ENCODE results near the gene SV2B. TPM values are rescaled to one million over a fixed set of nuclear protein-coding genes. Genes with fewer than 3 reads are reported as not detected.

The SV2B gene
- total and polyA plus RNA-seq, 2 experiments from 2014 or later: 0.06 to 0.76 TPM

DNA sequence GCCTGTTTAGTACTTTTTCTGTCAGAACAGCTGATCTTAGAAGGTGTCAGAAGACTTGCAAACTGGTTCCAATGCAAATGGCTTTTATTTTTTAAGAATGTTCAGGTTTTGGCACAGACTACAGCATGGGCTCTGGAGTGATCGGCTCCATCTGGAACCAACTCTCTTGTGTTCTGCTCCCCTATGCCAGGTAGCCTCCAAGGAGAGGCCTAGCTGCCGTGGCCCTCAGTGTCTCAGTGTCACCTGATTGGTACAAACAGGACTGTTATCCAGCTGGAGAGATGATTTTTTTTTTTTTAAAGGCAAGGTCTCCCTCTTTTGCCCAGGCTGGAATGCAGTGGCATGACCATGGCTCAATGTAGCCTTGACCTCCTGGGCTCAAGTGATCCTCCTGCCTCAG is 183.1 kb downstream of the SV2B start:
- Mint-ChIP-seq H3K9me3 (no peaks in the 10 kb centered on the region), H3K27me3 (ENCODE audit: insufficient read depth, low read depth, poor library complexity) (no peaks in the 10 kb centered on the region), H3K36me3 (ENCODE audit: low read depth) (no peaks in the 10 kb centered on the region), H3K4me1 (no peaks in the 10 kb centered on the region), H3K4me3 (no peak overlapping the region), H3K27ac (no peak overlapping the region)
- Histone ChIP-seq H3F3A (replicated peaks; ENCODE audit: low read depth) (no peaks in the 10 kb centered on the region), H3K4me2 (no peak overlapping the region), H3K27me3 (ENCODE audit: insufficient read depth) (no peaks in the 10 kb centered on the region), H3K9me2 (ENCODE audit: insufficient read depth) (peaks cover 5% of the 10 kb centered on the region; the same call in 1 of the 2 replicates), H3K4me1 (ENCODE audit: insufficient read depth) (no peaks in the 10 kb centered on the region), H2AFZ (no peak overlapping the region), H3K27ac (ENCODE audit: low read depth) (no peak overlapping the region), H4K20me1 (replicated peaks; ENCODE audit: insufficient read depth) (no peaks in the 10 kb centered on the region), H3K79me2 (replicated peaks; ENCODE audit: insufficient read depth) (no peaks in the 10 kb centered on the region), H3K36me3 (ENCODE audit: insufficient read depth) (no peaks in the 10 kb centered on the region), H3K4me3 (no peak overlapping the region)
- DNase-seq (ENCODE audit: low spot score) (no peak), ATAC-seq (no peak)
- no peak for TF ChIP-seq NANOG (IDR thresholded peaks at IDR 0.05; ENCODE audit: borderline replicate concordance)
- no peak for TF ChIP-seq EZH2 (IDR thresholded peaks at IDR 0.05; ENCODE audit: low read depth, unreplicated experiment)
- TF ChIP-seq POLR2AphosphoS5 (IDR thresholded peaks at IDR 0.05; ENCODE audit: low read depth): no peak
- TF ChIP-seq, protein P1, sequence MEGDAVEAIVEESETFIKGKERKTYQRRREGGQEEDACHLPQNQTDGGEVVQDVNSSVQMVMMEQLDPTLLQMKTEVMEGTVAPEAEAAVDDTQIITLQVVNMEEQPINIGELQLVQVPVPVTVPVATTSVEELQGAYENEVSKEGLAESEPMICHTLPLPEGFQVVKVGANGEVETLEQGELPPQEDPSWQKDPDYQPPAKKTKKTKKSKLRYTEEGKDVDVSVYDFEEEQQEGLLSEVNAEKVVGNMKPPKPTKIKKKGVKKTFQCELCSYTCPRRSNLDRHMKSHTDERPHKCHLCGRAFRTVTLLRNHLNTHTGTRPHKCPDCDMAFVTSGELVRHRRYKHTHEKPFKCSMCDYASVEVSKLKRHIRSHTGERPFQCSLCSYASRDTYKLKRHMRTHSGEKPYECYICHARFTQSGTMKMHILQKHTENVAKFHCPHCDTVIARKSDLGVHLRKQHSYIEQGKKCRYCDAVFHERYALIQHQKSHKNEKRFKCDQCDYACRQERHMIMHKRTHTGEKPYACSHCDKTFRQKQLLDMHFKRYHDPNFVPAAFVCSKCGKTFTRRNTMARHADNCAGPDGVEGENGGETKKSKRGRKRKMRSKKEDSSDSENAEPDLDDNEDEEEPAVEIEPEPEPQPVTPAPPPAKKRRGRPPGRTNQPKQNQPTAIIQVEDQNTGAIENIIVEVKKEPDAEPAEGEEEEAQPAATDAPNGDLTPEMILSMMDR (conservative IDR thresholded peaks at IDR 0.05; ENCODE audit: low read depth in 2 of 2): no peak
- TF ChIP-seq CREB1 (CRISPR knock-in tag; IDR thresholded peaks at IDR 0.05; ENCODE audit: low read depth): no peak
- no peak for TF ChIP-seq ZNF114 (CRISPR knock-in tag; IDR thresholded peaks at IDR 0.05)
- no peak for TF ChIP-seq ZNF331 (CRISPR knock-in tag; IDR thresholded peaks at IDR 0.05; ENCODE audit: low read depth)
- no peak for TF ChIP-seq ETS1 (IDR thresholded peaks at IDR 0.05)
- no peak for TF ChIP-seq EZH2phosphoT487 (IDR thresholded peaks at IDR 0.05; ENCODE audit: unreplicated experiment)
- no peak for TF ChIP-seq REST (IDR thresholded peaks at IDR 0.05; ENCODE audit: unreplicated experiment)
- TF ChIP-seq JUNB (IDR thresholded peaks at IDR 0.05; ENCODE audit: unreplicated experiment): no peak
- TF ChIP-seq ZNF462 (CRISPR knock-in tag; IDR thresholded peaks at IDR 0.05): no peak
- no peak for TF ChIP-seq STAT1 (IDR thresholded peaks at IDR 0.05; ENCODE audit: unreplicated experiment)
